AG09319 (cell line): ENCODE data around the gene MKNK1.
"Not testable (repeated sequence)": the region's sequence is repeated elsewhere in the genome, so short reads cannot be mapped to it uniquely, and the experiment has no call there.

Experiments
- DNase-seq: peaks from one replicate; pipeline ENCODE4 v3.0.0-alpha.2; 2010; ENCODE audit warnings: low read depth; ENCODE audit errors: extremely low read depth
- CTCF ChIP-seq: IDR thresholded peaks from 2 replicates; pipeline ENCODE4 v1.5.1; 2011; ENCODE audit warnings: low read depth, mild to moderate bottlenecking, inconsistent platforms, low read length, moderate library complexity

MKNK1 gene

GRCh38 chr1:46603858-46604549 lies at the start of gene MKNK1:
Gene MKNK1 (minus strand): TSS chr1:46604268. CDS start chr1:46583327, 20,941 bp downstream.
- TF ChIP-seq CTCF: peak; percentile 20
- DNase-seq: peak; percentile 81

GRCh38 chr1:46653405-46653958 lies 49.4 kb upstream of the MKNK1 start:
- no peak for DNase-seq
- no peak for TF ChIP-seq CTCF

GRCh38 chr1:46652321-46653100 lies 48.4 kb upstream of the MKNK1 start:
- DNase-seq: no peak
- TF ChIP-seq CTCF: no peak

GRCh38 chr1:46651152-46651551 lies 47.1 kb upstream of the MKNK1 start:
- not testable (repeated sequence) for DNase-seq

GRCh38 chr1:46650491-46650890 lies 46.4 kb upstream of the MKNK1 start:
- DNase-seq: no peak

GRCh38 chr1:46649764-46650163 lies 45.7 kb upstream of the MKNK1 start:
- no peak for TF ChIP-seq CTCF
- no peak for DNase-seq

More at GRCh38 chr1:46650491-46650890, 46.4 kb upstream of the MKNK1 start:
- no peak for TF ChIP-seq CTCF

GRCh38 chr1:46647611-46648010 lies 43.5 kb upstream of the MKNK1 start:
- TF ChIP-seq CTCF: no peak
- DNase-seq: no peak
